Prostate gland (tissue), 2 donors: ENCODE measurements around the gene SMYD3.

ENCODE experiments used
- CTCF ChIP-seq, 4 experiments: fragments of 200-600 bp in 2 of 4; fragments of 450-650 bp in 2 of 4; sonication (generic) in 2 of 4; IDR thresholded peaks; 1 replicate in 3 of 4; 2 replicates in 1 of 4; pipeline ENCODE4 v1.5.1; 2016 to 2019; ENCODE audit warnings: antibody characterized with exemption in 4 of 4, mild to moderate bottlenecking in 2 of 4, moderate library complexity in 2 of 4
- POLR2A ChIP-seq: fragments of 450-650 bp; IDR thresholded peaks from one replicate; pipeline ENCODE4 v1.6.1; 2016; ENCODE audit warnings: antibody characterized with exemption, mild to moderate bottlenecking
- POLR2AphosphoS5 ChIP-seq: sonication (generic); formaldehyde crosslinking; IDR thresholded peaks from one replicate; pipeline ENCODE4 v1.6.1; 2017; ENCODE audit warnings: antibody characterized with exemption

- TF ChIP-seq CTCF (IDR thresholded peaks at IDR 0.05) (no peak), POLR2A (no peak), POLR2AphosphoS5 (no peak)
Measured at GRCh38 chr1:246081856-246082668, 425.0 kb downstream of the SMYD3 start.
